Measurements from ENCODE around the gene VMP1. TPM values are rescaled to one million over a fixed set of nuclear protein-coding genes. Genes with fewer than 3 reads are reported as not detected.

VMP1 gene
- total and polyA plus RNA-seq, 2 of the 4 experiments (the other 2 are of a cell fraction), result 89.8 to 197 TPM

GRCh38 chr17:59771093-59771492 lies 63.6 kb downstream of the VMP1 start:
- Histone ChIP-seq H3K36me3 (ENCODE audit: control insufficient read depth, insufficient read depth, low read length) (peaks cover 5% of the 10 kb centered on the region), H3K14ac (replicated peaks; ENCODE audit: low read depth, low read length) (no peak overlapping the region), H3K4me2 (ENCODE audit: low read depth, low read length) (no peak overlapping the region), H4K5ac (ENCODE audit: low read depth, low read length) (no peak overlapping the region), H2AFZ (replicated peaks; ENCODE audit: low read length, poor library complexity) (no peak overlapping the region), H3K9me3 (ENCODE audit: control insufficient read depth, insufficient read depth, low read length) (no peaks in the 10 kb centered on the region), H3K23ac (ENCODE audit: low read depth, low read length) (no peak overlapping the region; the same call in 1 of the 2 replicates), H4K8ac (ENCODE audit: low read depth in 2 of 2, low read length in 2 of 2) (no peak overlapping the region), H3K79me1 (ENCODE audit: low read depth in 1 of 2, low read length in 2 of 2) (peaks cover 23 to 56% of the 10 kb centered on the region in 2 experiments), H3K9me1 (ENCODE audit: insufficient read depth, low read length) (peaks cover 5% of the 10 kb centered on the region; the same call in 1 of the 2 replicates), H3K4me3 (ENCODE audit: insufficient read depth, low read depth, low read length) (no peak overlapping the region), H3K56ac (ENCODE audit: extremely low read depth, insufficient read depth, low read length) (no peak overlapping the region), H3K18ac (ENCODE audit: low read depth, low read length) (no peak overlapping the region), H2AK9ac (replicated peaks; ENCODE audit: low read depth, low read length, poor library complexity) (no peak overlapping the region), H3K27ac (ENCODE audit: insufficient read depth, low read length) (no peak overlapping the region), H3K27me3 (ENCODE audit: control insufficient read depth, insufficient read depth, low read length) (no peaks in the 10 kb centered on the region), H2BK20ac (ENCODE audit: low read depth, low read length) (no peak overlapping the region), H3K4ac (ENCODE audit: low read depth, low read length) (no peak overlapping the region), H2AK5ac (ENCODE audit: low read depth, low read length) (no peak overlapping the region), H2BK5ac (ENCODE audit: low read depth, low read length, poor library complexity, severe bottlenecking) (no peak overlapping the region), H2BK120ac (ENCODE audit: low read depth, low read length) (no peak overlapping the region), H3K4me1 (ENCODE audit: control insufficient read depth, insufficient read depth, low read length) (peaks cover 13% of the 10 kb centered on the region), H4K20me1 (ENCODE audit: insufficient read depth, low read length) (no peaks in the 10 kb centered on the region), H3K9ac (ENCODE audit: low read depth, low read length) (no peak overlapping the region), H2BK15ac (ENCODE audit: low read depth, low read length) (no peak overlapping the region), H4K91ac (ENCODE audit: insufficient read depth, low read depth, low read length) (no peak overlapping the region)
- DNase-seq (no peak), ATAC-seq (ENCODE audit: low read depth) (no peak)
- in situ Hi-C loops (cut with MboI; ENCODE audit: low sequenced_read_pairs), result no loop called here
- no CpG with 5 or more reads among the region's 2 CpGs for WGBS, 2 experiments (ENCODE audit: extremely low coverage in 2 of 2, insufficient read length in 1 of 2)
- TF ChIP-seq POLR2A (IDR thresholded peaks at IDR 0.05; ENCODE audit: low read depth, low read length) (no peak), FOS (IDR thresholded peaks at IDR 0.05; ENCODE audit: low read depth, low read length) (no peak)
- dilution Hi-C loops (cut with HindIII; ENCODE audit: low sequenced_read_pairs, unreplicated experiment), result no loop called here
- intact Hi-C loops (cut with micrococcal nuclease), result no loop called here
- ChIA-PET CTCF (no interaction called here), POLR2A (ENCODE audit: unreplicated experiment) (no interaction called here)
- no TSS peak for BruUV-seq (replicated peaks)

Data from IMR-90 (cell line).